Measurements from ENCODE around the gene ERGIC2.
"Not testable (repeated sequence)": the region's sequence is repeated elsewhere in the genome, so short reads cannot be mapped to it uniquely, and the experiment has no call there.

Gene ERGIC2, protein sequence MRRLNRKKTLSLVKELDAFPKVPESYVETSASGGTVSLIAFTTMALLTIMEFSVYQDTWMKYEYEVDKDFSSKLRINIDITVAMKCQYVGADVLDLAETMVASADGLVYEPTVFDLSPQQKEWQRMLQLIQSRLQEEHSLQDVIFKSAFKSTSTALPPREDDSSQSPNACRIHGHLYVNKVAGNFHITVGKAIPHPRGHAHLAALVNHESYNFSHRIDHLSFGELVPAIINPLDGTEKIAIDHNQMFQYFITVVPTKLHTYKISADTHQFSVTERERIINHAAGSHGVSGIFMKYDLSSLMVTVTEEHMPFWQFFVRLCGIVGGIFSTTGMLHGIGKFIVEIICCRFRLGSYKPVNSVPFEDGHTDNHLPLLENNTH

DNA sequence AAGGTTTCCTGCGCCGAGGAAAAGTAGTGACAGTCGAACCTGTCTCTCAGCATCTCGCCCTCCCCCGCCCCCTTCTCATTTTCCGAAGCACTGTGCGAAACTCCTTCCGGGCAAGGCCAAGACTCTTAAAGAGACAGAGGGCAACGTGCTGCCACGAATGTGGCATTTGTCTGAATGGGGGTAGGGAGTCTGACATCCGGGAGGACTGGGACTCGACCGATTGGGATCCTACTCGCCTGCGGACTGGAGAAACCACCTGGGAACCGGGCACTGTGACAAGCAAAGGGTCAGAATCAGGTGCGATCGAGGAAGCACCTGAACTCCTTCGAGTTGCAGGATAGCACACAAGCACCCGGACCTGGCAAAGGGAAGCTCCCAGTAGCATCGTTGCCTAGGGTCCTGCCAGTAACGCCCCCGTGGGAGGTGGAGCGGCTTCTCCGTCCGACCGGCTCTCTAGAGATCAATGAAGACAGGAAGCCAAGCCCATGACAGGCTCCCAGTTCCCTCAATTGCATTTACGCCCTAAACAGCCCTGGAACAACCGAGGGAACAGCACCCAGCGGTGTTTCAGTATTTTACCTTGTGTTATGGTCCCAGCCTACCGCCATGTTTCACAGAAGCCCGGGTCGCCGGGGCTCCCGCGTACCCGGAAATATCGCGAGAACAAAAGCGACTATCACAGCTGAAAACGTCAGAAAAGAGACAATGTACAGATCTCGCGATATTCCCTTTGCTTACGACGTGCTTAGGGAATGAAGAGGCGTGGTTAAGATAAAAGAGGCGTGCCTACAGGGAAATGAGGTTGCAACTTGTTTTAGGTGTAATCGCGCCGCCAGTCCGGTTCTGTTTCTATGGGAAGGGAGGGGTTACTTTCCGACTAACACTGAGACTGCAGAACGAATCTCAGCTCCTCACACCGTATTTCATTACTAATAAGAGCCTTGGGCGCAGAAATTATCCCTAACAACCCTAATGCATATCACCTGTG, at the start of gene ERGIC2:
Gene ERGIC2 (minus strand): TSS at position 637 of the 988 bp plus-strand sequence. CDS start 9,539 bp downstream, outside the sequence.
- peak; percentile 99 for FAIRE-seq

DNA sequence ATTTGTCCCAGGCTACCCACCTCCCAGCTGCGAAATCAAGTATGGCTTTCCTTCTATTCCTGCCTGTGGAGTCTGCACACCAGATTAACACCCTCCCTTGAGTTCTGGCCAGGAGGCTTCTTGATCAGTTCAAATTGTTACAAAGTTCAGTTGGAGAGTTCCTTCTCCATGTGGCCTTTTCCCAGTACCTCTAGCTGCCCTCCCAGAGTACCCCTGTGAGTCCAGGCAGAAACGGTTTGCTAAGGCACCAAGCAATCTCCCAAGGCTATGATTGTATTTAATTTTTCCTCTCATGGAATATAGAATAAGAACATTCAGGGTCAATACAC, 49.7 kb upstream of the ERGIC2 start:
- FAIRE-seq: no peak

DNA sequence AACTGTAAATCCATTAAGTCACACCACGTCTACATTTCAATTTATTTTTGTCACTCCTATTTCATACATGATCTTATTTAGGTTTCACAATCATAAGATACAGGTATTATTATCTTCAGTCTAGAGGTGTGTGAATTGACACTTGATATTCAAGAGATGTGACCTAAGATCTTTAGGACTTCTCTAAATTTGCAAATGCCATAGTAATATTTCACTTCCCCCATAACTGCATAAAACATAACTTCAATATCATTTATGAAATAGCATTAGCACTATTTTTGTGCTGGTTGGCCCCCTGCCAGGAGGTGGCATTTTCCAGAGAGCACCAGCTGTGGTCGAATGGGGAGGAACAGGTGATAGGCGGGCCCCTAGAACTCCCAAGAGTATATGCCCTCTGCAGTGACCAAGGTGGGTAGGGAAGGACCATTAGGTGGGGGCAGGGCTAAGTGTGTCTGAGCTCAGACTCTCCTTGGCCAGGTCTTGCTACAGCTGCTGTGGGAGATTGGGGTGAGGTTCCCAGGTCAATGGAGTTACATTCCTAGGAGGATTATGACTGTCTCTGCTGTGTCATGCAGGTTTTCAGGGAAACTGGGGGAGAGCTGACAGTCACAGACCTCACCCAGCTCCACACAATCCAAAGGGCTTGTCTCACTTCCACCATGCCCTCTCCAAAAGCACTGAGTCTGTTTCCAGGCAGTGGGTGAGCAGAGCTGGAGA, 49.2 kb upstream of the ERGIC2 start:
- FAIRE-seq: no peak

DNA sequence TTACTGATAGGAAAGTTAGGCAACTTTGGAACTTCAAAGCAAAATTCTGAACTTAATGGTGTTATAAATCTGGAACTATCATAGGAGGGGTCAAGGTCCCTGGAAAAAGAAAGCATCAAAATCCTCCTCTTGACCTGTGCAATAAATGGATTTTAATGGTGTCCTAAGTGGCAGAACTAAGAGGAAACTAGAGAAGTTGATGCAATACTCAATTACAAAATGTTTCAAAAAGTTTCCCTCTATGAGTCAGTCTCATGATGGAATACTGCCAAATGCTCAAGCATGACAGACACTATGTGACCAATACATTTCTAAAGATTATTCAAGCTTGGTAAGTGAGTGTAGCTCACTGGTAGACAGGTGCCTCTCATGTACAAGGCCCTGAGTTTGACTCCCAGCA, 47.7 kb upstream of the ERGIC2 start:
- FAIRE-seq: no peak

DNA sequence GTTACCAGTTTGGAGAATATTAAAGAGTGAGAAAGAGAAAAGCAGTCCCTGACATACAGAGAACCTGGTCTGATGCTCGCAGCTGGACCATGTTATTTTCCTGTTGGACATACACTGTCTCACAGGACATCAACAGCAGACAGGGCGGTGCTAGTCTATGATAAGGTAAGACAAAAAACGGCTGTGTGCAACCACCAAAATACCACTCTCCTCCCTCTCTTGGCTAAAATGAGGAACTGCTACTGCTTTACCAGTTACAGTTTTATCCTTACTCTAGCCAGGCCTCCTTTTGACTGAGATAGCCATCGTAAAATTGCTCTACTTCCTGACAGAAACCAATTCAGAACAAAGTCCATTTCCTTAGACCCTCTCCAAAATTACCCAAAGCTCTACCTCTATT, 47.0 kb upstream of the ERGIC2 start:
- no peak for FAIRE-seq

DNA sequence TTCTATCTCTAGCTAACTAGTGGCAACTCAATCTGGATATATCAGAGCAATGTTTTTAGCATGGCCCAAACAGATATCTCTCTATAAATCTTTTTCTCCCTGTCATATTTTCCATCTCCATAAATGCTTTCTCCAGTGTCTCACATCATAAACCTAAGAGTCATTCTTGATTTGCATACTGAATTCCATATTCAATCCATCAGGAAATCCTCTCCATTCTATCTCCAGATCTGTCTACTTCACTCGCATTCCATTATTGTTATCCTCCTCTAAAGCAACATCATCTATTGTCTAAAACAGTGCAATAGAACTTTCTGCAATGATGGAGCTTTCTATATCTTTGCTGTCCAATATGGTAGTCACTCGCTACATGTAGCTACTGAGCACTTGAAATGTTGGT, 45.5 kb upstream of the ERGIC2 start:
- FAIRE-seq: no peak

DNA sequence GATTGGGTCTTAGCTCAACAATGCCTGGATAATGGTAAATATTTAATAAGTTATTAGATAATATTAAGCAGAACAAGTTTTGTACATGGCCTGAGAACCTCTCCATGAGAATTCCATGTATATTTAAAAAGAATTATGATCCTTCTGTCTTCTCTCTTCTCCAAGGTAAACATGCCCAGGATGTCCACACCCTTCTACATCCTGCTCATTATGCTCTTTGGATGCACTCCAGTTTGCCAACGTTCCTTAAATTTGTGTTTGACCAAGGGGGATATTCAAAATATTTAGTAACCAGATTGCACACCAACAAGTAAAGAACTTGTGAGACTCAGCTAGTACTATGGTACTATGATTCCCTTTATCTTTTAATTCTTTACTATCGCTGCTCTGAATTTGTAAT, 44.8 kb upstream of the ERGIC2 start:
- FAIRE-seq: no peak

DNA sequence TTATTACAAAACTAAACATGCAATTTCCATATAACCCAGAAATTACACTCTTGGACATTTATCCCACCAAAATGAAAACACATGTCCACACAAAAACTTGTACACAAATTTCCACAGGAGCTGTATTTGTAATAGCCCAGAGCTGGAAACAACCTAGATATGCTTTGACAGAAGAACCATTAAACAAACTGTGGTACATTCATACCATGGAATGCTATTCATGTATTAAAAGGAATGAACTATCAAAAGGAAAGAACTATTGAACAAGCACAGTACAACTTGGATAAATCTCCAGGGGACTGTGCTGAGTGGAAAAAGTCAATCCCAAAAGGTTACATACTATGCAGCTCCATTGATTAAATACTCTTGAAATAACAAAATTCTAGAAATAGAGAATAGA, 35.8 kb upstream of the ERGIC2 start:
- FAIRE-seq: no peak

DNA sequence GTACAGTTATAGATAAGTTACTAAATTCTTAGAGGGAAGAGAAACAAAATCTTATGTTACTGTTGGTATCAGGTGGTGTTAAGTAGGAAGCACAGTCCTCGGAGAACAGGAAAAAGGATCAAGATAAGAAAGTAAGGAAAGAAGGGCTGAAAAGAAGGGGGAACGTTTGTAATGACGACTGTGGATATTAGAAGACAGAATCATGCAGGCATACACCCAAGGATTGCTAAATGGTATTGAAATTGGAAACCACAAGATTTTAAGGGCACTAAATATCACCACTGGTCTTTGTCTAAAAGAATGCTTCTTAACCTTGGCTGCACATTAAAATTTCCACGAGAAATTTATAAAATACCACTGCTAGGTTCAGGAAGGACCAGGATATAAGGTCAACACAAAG, 34.1 kb upstream of the ERGIC2 start:
- no peak for FAIRE-seq

DNA sequence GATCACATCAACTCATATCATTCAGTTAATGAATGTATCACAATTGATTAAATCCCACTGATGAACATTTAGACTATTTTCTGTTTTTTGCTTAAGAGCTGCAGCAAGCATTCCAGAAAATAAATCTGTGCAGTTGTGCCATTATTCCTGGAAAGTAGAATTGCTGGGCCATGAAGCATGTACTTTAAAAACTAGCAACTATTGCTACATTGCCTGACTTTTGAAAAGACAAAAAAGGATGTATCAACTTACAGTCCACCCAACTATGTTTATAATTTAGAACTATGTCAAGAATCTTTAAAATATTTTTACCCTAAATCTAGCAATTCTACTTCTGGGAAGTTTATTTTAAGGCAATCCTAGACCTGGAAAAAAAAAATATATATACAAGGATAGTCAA, 33.4 kb upstream of the ERGIC2 start:
- no peak for FAIRE-seq

DNA sequence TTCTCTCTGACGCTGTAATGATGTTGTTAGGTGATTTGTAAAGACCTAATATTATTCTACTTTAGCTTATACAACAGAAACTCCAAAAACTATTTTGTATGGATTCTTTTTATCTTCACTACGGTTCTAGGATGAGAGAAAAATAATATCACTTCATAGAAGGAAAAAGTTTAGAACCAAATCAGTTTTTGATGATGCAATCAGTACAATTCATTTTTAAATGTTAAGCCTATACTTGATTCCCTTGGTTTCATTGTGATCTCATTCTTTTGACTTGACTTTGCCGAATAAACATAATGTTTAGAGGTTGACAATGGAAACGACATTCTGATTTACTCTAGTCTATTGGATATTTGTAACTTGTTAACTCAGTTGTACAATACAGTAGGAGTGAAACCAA, 24.6 kb upstream of the ERGIC2 start:
- no peak for FAIRE-seq

DNA sequence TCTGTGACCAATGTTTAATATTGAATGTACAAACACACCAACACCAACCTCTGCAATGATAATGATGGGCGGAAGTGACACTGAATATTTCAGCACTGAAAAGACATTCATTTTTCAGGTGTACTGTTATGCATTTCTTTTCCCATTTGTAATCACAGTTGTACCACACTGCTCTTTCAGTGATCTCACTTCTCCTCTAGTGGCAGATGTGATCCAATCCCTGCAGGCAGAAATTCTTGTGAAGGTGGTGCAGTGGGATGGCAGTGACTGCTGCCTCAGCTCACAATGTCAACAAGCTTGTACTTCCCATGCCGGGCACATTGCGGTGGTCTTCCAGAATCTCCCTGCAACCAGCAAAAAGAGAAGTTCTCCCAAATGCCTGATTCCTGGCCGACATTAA, 23.0 kb upstream of the ERGIC2 start:
- no peak for FAIRE-seq

DNA sequence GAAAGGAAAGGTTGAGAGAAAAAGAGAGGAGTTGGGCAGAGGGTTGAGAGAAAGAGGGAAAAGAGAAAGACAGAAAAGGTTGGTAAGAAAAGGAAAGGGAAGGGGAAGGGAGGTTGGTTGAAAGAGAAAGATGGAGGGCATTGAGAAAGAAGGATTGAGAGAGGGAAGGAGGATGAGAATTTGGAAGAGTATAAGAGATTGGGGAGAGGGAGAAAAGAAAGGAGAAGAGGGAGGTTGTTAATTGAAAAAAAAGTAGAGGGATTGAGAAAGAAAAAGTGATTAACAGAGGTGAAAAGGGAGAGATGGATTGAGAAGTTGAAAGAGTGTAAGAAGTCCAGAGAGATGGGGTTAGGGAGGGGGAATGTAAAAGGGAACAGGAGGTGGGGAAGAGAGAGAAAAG, 21.5 kb upstream of the ERGIC2 start:
- no peak for FAIRE-seq

DNA sequence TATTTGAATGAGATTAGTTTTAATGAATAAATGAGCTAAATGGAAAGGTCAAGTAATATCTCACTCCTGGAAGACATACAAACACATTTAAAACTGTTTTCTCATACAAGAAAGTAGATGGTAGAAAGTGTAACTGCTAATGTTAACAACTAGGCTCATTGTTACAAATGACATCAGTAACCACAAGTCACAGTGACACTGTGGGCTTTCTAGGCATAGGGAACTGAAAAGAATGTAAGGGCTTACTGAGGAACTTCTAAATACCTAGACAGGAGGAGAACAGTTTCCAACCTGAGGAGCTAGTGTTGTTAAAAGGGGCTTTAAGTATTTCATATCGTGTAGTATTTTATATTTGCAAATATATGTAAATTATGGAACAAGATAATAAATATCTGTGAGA, 17.5 kb upstream of the ERGIC2 start:
- no peak for FAIRE-seq

DNA sequence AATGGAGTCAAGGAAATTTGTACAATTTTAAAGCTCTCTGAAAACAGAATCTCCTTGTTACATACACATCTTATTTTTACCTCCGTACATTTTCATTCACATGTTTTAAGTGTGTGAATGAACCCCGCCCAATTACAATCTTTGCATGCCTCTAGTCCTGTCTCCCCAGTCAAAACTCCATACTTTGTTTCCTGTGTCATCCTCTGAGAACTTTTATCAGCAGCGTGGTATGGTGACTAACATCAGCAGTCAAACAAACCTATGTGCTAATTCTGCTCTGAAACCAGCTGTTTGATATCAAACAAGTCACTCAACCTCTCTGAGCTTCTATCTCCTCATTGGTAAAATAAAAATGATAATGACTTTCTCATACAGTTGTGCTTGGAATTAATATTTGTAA, 15.8 kb upstream of the ERGIC2 start:
- FAIRE-seq: no peak

DNA sequence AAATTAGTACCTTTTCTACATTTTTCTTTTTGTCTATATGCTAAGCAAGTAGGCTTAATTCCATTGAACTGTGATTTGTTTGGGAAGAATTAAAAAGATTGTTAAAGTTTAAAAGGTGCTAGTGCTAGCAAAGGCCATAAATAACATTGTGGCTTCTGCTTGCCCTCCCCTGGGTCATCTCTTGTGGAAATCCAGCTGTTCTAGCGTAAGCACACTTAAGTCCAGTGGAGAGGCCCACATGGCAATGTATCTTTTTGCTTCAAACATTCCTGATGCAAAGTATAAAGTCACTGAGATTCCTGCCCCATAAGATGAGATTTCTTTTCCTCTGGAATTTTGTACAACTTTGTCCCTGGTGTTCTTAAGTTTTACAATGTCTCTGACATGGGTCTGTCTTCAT, 14.4 kb upstream of the ERGIC2 start:
- no peak for FAIRE-seq

DNA sequence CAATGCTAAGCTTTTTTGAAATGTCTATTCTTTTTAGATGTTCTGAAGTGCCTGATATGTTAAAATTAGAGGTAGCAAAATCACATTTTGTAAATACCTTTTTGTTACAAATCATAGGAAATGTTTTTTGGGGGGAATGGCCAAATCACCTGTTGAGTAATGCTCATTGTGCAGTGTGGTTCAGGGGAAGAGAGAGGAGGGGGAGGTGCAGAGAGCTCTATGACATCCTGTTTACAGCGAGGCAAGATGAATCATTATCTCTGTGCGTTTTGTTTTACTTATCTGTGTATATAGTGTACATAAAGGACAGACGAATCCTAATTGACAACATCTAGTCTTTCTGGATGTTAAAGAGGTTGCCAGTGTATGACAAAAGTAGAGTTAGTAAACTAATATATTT, 9.4 kb upstream of the ERGIC2 start:
- not testable (repeated sequence) for FAIRE-seq

DNA sequence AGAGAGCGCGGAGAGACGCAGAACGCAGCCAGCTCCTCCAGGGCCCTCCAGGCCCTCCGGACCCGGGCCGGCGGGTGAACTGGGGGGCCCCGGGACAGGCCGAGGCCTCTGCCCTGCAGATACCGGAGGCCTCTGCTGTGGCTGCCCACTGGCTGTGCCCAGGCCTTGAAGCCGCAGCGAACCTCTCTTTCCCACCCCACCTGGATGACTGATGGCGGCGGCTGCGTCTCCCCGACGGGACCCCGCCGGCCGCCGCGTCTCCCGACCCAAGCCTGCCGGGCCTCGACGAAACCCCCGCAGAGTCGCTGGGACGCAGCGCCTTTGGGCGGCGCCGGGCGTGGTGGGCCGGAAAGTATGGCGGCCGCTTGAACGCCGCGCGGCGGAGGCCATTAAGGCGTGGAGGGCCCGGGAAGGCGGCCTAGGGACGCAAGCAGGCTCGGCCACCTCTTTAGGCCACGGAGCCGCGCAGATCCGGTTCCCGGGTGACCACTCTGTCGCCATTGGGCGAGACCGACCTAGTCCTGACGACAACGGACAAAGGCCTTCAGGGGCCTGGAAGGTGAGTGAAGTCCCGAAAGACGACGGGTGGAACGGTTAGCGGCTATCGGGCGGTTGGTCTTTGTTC, 8.4 kb upstream of the ERGIC2 start:
- FAIRE-seq: no peak

DNA sequence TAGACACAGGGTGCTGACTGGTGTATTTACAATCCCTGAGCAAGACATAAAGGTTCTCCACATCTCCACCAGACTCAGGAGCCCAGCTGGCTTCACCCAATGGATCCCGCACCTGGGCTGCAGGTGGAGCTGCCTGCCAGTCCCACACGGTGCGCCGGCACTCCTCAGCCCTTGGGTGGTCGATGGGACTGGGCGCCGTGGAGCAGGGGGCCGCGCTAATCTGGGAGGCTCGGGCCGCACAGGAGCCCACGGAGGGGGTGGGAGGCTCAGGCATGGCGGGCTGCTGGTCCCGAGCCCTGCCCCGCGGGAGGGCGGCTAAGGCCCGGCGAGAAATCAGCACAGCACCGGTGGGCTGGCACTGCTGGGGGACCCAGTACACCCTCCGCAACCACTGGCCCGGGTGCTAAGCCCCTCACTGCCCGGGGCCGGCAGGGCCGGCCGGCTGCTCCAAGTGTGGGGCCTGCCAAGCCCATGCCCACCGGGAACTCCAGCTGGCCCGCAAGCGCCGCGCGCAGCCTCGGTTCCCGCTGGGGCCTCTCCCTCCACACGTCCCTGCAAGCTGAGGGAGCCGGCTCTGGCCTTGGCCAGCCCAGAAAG, 5.2 kb upstream of the ERGIC2 start:
- not testable (repeated sequence) for FAIRE-seq

DNA sequence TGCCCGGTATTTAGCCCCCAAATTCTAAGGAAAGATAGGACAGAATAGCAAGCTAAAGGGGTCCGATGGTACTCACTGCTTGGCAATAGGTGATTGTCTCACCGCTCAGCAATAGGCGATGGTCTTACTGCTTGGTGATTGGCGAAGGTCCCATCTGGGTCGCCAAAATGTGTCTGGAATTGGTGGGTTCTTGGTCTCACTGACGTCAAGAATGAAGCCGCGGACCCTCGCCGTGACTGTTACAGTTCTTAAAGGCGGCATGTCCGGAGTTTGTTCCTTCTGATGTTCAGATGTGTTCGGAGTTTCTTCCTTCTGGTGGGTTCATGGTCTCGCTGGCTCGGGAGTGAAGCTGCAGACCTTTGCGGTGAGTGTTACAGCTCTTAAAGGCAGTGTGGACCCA, 4.2 kb upstream of the ERGIC2 start:
- not testable (repeated sequence) for FAIRE-seq

DNA sequence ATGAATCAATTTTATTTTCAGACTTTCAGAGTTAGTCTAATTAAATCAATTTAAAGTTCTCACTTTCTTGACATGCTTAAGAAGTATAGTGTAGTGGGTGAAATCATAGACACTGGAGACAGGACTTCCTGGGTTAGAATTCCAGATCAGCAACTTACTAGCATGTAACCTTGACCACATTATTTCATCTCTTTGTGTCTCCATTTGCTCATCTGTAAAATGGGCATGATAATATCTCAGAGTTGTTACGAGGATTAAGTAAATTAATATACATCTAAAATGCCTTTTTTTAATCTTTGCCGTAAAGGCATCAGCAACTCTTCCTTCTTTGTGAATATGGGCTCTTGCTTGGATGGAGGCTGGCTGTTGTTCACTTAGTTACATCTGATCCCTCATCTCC, 1.3 kb upstream of the ERGIC2 start:
- FAIRE-seq: no peak

DNA sequence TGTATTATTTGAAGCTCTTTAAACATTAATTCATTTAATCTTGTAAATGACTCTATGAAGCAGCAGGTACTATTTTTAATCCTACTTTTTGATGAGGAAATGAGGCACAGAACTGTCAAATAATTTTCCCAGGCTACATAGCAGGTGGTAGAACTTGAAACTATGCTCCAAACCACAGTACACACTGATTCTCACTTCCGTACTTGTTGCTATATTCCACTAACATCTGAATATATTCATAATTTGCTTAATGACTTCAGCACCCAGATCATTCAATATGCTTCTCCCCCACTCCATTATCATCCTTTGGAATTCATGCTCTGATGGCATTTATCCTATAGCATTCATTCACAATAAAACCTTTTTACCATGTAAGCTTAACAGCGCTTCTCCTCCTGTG, 4.9 kb downstream of the ERGIC2 start:
- FAIRE-seq: no peak

DNA sequence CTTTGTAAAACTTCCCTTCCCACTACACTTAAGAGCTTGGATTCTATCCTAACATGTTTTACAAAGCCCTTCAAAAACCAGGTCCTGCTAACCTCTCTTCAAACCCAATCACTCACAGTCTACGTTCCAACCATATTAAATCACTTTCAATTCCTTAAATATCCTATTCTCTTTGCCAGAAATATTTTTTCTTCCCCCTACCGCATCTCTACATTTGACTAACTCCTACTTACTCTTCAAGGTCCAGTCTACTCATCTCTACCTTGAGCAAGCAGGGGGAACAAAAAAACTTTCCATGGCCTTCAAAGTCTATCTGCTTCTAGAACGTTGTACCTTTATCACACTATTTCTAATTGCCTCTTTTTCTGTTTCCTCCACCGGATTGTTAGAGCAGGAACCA, 6.1 kb downstream of the ERGIC2 start:
- FAIRE-seq: no peak
